ENCODE results near the gene PRSS22.

The PRSS22 gene

DNA sequence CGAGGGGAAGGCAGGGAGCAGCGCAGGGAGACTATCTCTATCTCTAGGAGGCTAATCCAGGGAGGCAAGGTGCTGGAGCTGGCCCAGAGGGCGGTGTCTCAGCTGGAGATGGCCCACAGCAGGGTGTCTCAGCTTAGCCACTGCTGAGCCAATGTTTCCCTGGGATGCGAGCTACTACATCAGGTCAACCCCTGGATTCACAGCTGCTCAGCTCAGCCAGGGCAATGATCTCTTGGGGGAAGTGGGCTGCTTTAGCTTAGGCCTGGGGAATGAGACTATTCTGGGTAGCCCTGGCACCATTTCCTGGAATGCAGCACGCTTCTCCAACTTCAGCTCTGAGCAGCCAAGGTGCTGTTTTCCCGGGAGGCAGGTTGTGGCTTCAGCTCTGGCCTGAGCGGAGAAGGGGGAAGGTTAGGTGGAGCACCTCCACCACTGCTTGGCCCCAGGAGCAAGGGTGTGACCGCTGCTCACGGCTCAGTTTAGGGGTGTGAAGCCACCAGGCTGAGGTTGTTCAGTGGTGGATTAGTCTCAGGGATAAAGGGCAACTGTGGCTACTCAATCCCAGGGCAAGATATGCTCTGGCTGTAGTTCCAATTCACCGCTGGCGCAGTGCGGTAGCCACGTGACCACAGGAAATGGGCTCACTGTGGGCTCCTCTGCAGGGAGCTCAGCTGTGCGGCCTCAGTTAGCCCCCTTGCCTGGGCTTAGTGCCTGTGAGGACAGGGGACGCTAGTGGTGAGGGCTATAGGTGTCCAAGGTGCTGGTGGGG lies 46.1 kb downstream of the PRSS22 start:
- no peak for DNase-seq

DNA sequence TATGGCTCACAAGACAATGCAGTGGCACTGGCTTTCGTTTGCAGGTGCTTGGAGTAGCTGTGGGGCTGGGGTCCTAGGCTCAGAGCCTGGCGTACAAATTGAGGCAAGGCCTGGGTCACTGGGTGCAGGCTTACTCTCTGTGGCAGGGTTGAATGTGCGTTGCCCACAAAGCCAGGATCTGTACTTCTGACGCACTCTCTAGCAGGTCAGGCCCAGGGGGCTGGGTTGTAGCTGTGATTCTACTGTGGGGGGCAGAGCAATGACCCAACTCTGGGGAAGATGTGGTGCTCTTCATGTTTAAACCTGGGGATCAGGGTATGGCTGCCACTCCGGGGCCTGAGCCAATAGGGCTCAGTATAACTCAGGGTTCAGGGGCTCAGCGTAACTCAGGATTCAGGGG lies 47.3 kb downstream of the PRSS22 start:
- no peak for DNase-seq

DNA sequence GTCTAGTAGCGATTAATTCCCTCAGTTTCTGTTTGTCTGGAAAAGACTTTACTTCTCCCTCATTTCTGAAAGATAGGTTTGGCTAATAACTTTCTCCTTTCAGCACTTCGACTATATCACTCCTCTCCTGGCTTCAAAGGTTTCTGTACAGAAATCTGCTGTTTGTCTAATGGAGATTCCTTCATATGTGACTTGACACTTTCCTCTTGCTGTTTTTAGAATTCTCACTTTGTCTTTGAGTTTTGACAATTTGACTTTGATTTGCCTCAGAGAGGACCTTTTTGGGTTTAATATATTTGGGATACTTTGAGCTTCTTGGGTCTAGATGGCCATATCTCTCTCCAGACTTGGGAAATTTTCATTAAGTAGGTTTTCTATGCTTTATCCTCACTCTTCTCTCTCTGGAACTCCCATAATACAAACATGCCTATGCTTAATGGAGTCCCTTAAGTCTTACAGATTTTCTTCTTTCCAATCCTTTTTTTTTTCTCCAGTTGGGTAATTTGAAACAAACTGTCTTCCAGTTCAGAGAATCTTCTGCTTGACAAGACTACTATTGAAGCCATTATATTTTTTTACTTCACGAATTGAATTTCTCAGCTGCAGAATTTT lies 48.7 kb downstream of the PRSS22 start:
- DNase-seq, result no peak

DNA sequence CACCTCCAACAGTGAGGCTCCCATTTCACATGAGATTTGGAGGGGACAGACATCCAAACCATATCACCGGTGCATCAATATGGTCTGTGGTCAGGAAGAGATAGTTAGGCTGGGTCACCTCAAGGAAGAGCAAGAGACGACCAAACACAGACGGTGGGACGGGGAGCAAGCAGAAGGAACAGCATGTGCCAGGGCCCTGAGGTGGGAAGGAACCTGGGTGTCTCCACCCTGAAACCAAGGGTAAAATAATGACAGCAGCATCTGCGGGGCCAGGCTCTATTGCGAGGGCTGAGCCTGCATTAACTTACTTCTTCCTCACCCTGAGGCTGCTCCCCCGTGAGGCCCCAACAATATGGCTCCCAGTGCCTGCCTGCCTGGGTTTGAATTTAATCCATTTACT lies 49.8 kb downstream of the PRSS22 start:
- DNase-seq, result no peak

DNA sequence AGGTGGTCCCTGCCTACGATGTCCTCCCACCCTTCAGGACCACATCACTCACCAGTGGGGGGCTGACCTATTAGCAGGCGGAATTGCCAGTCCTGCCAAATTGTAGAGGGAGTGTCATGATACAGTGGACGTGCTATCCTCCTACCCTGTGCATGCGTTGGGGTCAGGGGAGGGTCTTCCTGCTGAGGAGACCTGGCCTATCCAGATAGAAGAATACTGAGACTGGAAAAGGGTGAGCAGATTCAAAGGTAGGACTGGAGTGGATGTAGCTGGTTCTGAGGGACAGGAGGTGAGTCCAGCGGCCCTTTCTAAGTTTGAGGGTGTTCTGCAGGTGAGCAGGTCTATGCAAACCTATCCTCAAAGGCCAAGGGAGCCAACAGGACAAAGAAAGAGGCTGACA lies 51.7 kb downstream of the PRSS22 start:
- no peak for DNase-seq

DNA sequence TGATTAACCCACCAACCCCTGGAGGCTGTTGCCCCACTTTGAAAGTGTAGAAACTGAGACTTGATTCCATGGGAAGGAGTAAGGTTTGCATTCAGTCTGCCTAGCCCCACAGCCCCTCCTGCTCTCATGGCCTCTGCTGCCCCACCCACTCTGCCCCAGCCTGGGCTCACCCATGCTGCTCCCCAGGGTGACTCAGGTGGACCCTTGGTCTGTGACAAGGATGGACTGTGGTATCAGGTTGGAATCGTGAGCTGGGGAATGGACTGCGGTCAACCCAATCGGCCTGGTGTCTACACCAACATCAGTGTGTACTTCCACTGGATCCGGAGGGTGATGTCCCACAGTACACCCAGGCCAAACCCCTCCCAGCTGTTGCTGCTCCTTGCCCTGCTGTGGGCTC lies 53.2 kb downstream of the PRSS22 start:
- DNase-seq, result no peak

DNA sequence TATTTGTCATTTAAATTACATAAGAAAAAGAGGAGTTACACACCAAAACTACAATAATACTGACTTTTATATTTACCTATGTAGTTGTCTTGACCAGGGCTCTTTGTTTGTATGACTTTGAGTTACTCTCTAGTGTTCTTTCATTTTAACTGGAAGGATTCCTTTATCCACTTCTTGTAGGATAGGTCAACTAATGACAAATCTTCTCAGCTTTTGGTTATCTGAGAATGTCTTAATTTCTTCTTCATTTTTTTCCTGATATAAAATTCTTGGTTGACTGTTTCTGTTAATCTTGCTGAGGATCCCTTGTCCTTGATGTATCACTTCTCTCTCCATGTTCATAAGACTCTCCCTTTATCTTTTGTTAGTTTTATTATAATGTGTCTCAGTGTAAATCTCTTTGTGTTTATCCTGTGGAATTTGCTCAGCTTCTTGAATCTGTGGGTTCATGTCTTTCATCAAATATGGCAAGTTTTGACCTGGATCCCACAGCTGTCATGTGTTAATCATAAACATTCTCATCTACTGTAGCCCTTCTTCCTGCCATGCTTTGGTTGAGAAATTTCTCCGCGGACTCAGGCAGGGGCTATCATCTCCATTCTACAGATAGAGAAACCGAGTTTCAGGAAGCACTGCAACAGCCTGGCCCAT lies 54.3 kb downstream of the PRSS22 start:
- DNase-seq, result no peak

Data from NCI-H2227 treated with DMSO at 0.1 percent for 48 hours (cell line).